Measurements from ENCODE around the gene CDH20.

DNA sequence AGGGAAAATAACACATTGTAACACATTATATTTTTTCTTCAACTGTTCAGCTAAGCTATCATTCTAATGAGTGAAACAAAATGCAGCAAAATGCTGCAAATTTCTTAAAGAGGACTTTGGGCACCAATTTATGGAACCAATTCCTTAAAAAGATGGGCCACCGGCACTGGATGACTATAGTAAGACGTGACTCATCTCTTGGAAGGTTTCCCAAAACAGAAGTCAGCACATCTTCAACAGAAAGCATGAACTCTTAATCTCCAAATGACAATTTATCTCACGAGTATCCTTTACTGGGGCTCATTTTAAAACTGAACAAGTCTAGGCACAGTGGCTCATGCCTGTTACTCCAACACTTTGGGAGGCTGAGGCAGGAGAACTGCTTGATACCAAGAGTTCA, 213.4 kb downstream of the CDH20 start:
- no peak for TF ChIP-seq POLR2A (IDR thresholded peaks at IDR 0.05)
- TF ChIP-seq, protein P1, sequence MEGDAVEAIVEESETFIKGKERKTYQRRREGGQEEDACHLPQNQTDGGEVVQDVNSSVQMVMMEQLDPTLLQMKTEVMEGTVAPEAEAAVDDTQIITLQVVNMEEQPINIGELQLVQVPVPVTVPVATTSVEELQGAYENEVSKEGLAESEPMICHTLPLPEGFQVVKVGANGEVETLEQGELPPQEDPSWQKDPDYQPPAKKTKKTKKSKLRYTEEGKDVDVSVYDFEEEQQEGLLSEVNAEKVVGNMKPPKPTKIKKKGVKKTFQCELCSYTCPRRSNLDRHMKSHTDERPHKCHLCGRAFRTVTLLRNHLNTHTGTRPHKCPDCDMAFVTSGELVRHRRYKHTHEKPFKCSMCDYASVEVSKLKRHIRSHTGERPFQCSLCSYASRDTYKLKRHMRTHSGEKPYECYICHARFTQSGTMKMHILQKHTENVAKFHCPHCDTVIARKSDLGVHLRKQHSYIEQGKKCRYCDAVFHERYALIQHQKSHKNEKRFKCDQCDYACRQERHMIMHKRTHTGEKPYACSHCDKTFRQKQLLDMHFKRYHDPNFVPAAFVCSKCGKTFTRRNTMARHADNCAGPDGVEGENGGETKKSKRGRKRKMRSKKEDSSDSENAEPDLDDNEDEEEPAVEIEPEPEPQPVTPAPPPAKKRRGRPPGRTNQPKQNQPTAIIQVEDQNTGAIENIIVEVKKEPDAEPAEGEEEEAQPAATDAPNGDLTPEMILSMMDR (IDR thresholded peaks at IDR 0.05): no peak
- no peak for TF ChIP-seq POLR2AphosphoS5 (IDR thresholded peaks at IDR 0.05)
- TF ChIP-seq EP300 (IDR thresholded peaks at IDR 0.05): no peak

Data from stomach (tissue), 4 donors.